ENCODE measurements around the gene KCNK3.
"Not testable (repeated sequence)": the region's sequence is repeated elsewhere in the genome, so short reads cannot be mapped to it uniquely, and the experiment has no call there.

Gene KCNK3

GRCh38 chr2:26760991-26761390 is 68.5 kb downstream of the KCNK3 start:
- not testable (repeated sequence) for DNase-seq

GRCh38 chr2:26763019-26763418 is 70.5 kb downstream of the KCNK3 start:
- no peak for DNase-seq

GRCh38 chr2:26764078-26764887 is 71.8 kb downstream of the KCNK3 start, which contains the start of gene SLC35F6:
SLC35F6 (plus strand) TSS chr2:26764284; CDS start chr2:26764350, 66 bp downstream.
- DNase-seq, result peak; percentile 38

- DNase-seq, result no peak
These were observed 72.4 kb downstream of the KCNK3 start for GRCh38 chr2:26764906-26765305.

- DNase-seq, result no peak
These were observed 73.1 kb downstream of the KCNK3 start for GRCh38 chr2:26765475-26766200.

- peak; percentile 30 for DNase-seq
These were observed 74.6 kb downstream of the KCNK3 start for GRCh38 chr2:26767129-26767528.

- peak; percentile 79 for DNase-seq
These were observed 75.5 kb downstream of the KCNK3 start for GRCh38 chr2:26767894-26768487.

GRCh38 chr2:26768759-26769088 is 76.2 kb downstream of the KCNK3 start:
- DNase-seq, result no peak

GRCh38 chr2:26769089-26769761 is 76.7 kb downstream of the KCNK3 start:
- peak; percentile 7 for DNase-seq

GRCh38 chr2:26770986-26771586 is 78.6 kb downstream of the KCNK3 start:
- DNase-seq, result peak; percentile 17

- DNase-seq, result peak; percentile 95
These were observed 79.8 kb downstream of the KCNK3 start for GRCh38 chr2:26772064-26773001.

- DNase-seq, result no peak
These were observed 83.8 kb downstream of the KCNK3 start for GRCh38 chr2:26776195-26776800.

GRCh38 chr2:26778098-26778497 is 85.6 kb downstream of the KCNK3 start:
- DNase-seq, result no peak

- no peak for DNase-seq
These were observed 86.0 kb downstream of the KCNK3 start for GRCh38 chr2:26778507-26778906.

- no peak for DNase-seq
These were observed 87.8 kb downstream of the KCNK3 start for GRCh38 chr2:26780203-26780760.
